Neural cell (in vitro differentiated cells): Measurements from ENCODE around the gene RRP1. TPM values are rescaled to one million over a fixed set of nuclear protein-coding genes. Genes with fewer than 3 reads are reported as not detected.

Source experiments
- H2AFZ ChIP-seq: fragments of 200-600, 300-800 bp; sonication (generic), shearing (Covaris generic); 2 replicates; pipeline ENCODE4 v1.6.0; 2014; ENCODE audit warnings: low read depth, mild to moderate bottlenecking, antibody characterized with exemption, low read length, moderate library complexity
- H3F3A ChIP-seq: fragments of 200-600 bp; shearing (Covaris generic); 2 replicates; pipeline ENCODE4 v1.6.1; 2016; ENCODE audit warnings: mild to moderate bottlenecking, moderate library complexity, mixed read lengths, antibody characterized with exemption, low read length; ENCODE audit not compliant: insufficient read depth, poor library complexity, severe bottlenecking
- H3K27ac ChIP-seq: fragments of 200-600, 300-800 bp; sonication (generic), shearing (Covaris generic); 2 replicates; pipeline ENCODE4 v1.5.1; 2014; ENCODE audit warnings: mild to moderate bottlenecking, low read length, moderate library complexity
- H3K27me3 ChIP-seq: fragments of 300-800, 200-600 bp; sonication (generic), shearing (Covaris generic); 2 replicates; pipeline ENCODE4 v1.6.0; 2014; ENCODE audit warnings: mild to moderate bottlenecking, low read depth, low read length, moderate library complexity; ENCODE audit not compliant: insufficient read depth
- H3K36me3 ChIP-seq: fragments of 300-800, 200-600 bp; sonication (generic), shearing (Covaris generic); 2 replicates; pipeline ENCODE4 v1.5.1; 2014; ENCODE audit warnings: mild to moderate bottlenecking, antibody characterized with exemption, low read length, moderate library complexity; ENCODE audit not compliant: insufficient read depth
- H3K4me2 ChIP-seq: fragments of 300-800, 200-600 bp; sonication (generic), shearing (Covaris generic); 2 replicates; pipeline ENCODE4 v1.6.0; 2014; ENCODE audit warnings: mild to moderate bottlenecking, low read length
- H3K4me3 ChIP-seq: fragments of 300-800, 200-600 bp; sonication (generic), shearing (Covaris generic); 2 replicates; pipeline ENCODE4 v1.5.1; 2014; ENCODE audit warnings: mild to moderate bottlenecking, low read length, moderate library complexity
- H3K79me2 ChIP-seq: fragments of 200-600 bp; shearing (Covaris generic); replicated peaks from 2 replicates; pipeline ENCODE4 v1.6.0; 2014; ENCODE audit warnings: mild to moderate bottlenecking, low read length, moderate library complexity; ENCODE audit not compliant: insufficient read depth
- H3K9ac ChIP-seq: fragments of 300-800, 200-600 bp; sonication (generic), shearing (Covaris generic); 2 replicates; pipeline ENCODE4 v1.6.1; 2016; ENCODE audit warnings: mild to moderate bottlenecking, low read length, mixed read lengths
- H3K9me2 ChIP-seq: fragments of 200-600 bp; shearing (Covaris generic); 2 replicates; pipeline ENCODE4 v1.6.1; 2016; ENCODE audit warnings: mild to moderate bottlenecking, low read length, mixed read lengths; ENCODE audit not compliant: insufficient read depth
- H3K9me3 ChIP-seq: fragments of 200-600, 300-800 bp; sonication (generic), shearing (Covaris generic); 2 replicates; pipeline ENCODE4 v1.6.1; 2016; ENCODE audit warnings: mild to moderate bottlenecking, mixed run types, low read length, moderate library complexity, mixed read lengths
- H4K20me1 ChIP-seq: fragments of 200-600 bp; shearing (Covaris generic); 2 replicates; pipeline ENCODE4 v1.6.1; 2016; ENCODE audit warnings: mild to moderate bottlenecking, mixed run types; ENCODE audit not compliant: insufficient read depth
- CTCF ChIP-seq: fragments of 450-650 bp; IDR thresholded peaks from 2 replicates; pipeline ENCODE4 v1.5.1; 2014; ENCODE audit warnings: antibody characterized with exemption, mild to moderate bottlenecking, moderate library complexity; ENCODE audit not compliant: poor library complexity, severe bottlenecking
- EP300 ChIP-seq: fragments of 450-650 bp; conservative IDR thresholded peaks from 2 replicates; pipeline ENCODE4 v1.6.1; 2014; ENCODE audit warnings: antibody characterized with exemption, mild to moderate bottlenecking, moderate library complexity; ENCODE audit not compliant: poor library complexity, severe bottlenecking
- EZH2 ChIP-seq: fragments of 200-600, 300-800 bp; shearing (Covaris generic), sonication (generic); IDR thresholded peaks from 2 replicates; pipeline ENCODE4 v1.6.1; 2014; ENCODE audit warnings: antibody characterized with exemption, low read length, borderline replicate concordance, mild to moderate bottlenecking; ENCODE audit not compliant: insufficient read depth, poor library complexity, severe bottlenecking
- MXI1 ChIP-seq: fragments of 450-650 bp; conservative IDR thresholded peaks from 2 replicates; pipeline ENCODE4 v1.6.1; 2014; ENCODE audit warnings: antibody characterized with exemption, mild to moderate bottlenecking; ENCODE audit not compliant: poor library complexity, severe bottlenecking
- POLR2AphosphoS5 ChIP-seq: IDR thresholded peaks from 2 replicates; pipeline ENCODE4 v1.6.1; 2012
- RAD21 ChIP-seq: fragments of 450-650 bp; conservative IDR thresholded peaks from 2 replicates; pipeline ENCODE4 v1.6.1; 2014; ENCODE audit warnings: antibody characterized with exemption, mild to moderate bottlenecking, moderate library complexity
- SMC3 ChIP-seq: fragments of 450-650 bp; conservative IDR thresholded peaks from 2 replicates; pipeline ENCODE4 v1.6.1; 2014; ENCODE audit warnings: antibody characterized with exemption, mild to moderate bottlenecking, moderate library complexity; ENCODE audit not compliant: poor library complexity
- TAF1 ChIP-seq: IDR thresholded peaks from 2 replicates; pipeline ENCODE4 v1.6.1; 2012; ENCODE audit warnings: low read depth
- polyA plus RNA-seq: library from polyadenylated mRNA; depleted of rRNA; stranded (reverse); fragments of >200 nt; gene quantifications from 2 replicates; pipeline ENCODE4 v1.2.3, GENCODE V29; 2014
- TF ChIP-seq, protein P1 (sequence below): IDR thresholded peaks from 2 replicates; pipeline ENCODE4 v1.6.1; 2012; ENCODE audit warnings: borderline replicate concordance

The RRP1 gene
- polyA plus RNA-seq, 1 donor from 2014 or later = 35.8 TPM

DNA sequence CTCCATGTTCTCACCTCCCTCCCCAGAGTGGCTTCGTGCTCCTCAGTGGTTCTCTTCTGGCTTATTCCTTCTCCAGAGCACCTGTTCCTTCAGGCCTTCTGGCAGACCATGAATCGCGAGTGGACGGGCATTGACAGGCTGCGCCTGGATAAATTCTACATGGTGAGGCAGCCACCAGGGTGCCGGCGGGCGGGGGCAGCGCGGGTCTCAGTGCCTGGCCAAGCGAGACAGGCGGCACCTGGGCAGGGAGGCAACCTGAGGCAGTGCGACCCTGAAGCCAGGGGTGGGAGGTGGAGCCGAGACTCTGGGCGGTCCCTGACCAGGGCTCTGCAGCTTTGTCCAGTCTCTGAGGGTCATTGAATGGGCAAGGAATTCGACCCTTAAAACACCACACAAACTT lies 3.9 kb downstream of the RRP1 start:
- H3K9me2 ChIP-seq = no peaks in the 10 kb centered on the region
- no peaks in the 10 kb centered on the region for H3K9me3 ChIP-seq
- TF ChIP-seq EZH2 (no peak), RAD21 (no peak), EP300 (no peak)
- TF ChIP-seq, protein P1, sequence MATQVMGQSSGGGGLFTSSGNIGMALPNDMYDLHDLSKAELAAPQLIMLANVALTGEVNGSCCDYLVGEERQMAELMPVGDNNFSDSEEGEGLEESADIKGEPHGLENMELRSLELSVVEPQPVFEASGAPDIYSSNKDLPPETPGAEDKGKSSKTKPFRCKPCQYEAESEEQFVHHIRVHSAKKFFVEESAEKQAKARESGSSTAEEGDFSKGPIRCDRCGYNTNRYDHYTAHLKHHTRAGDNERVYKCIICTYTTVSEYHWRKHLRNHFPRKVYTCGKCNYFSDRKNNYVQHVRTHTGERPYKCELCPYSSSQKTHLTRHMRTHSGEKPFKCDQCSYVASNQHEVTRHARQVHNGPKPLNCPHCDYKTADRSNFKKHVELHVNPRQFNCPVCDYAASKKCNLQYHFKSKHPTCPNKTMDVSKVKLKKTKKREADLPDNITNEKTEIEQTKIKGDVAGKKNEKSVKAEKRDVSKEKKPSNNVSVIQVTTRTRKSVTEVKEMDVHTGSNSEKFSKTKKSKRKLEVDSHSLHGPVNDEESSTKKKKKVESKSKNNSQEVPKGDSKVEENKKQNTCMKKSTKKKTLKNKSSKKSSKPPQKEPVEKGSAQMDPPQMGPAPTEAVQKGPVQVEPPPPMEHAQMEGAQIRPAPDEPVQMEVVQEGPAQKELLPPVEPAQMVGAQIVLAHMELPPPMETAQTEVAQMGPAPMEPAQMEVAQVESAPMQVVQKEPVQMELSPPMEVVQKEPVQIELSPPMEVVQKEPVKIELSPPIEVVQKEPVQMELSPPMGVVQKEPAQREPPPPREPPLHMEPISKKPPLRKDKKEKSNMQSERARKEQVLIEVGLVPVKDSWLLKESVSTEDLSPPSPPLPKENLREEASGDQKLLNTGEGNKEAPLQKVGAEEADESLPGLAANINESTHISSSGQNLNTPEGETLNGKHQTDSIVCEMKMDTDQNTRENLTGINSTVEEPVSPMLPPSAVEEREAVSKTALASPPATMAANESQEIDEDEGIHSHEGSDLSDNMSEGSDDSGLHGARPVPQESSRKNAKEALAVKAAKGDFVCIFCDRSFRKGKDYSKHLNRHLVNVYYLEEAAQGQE = no peak
- no peaks in the 10 kb centered on the region for H3F3A ChIP-seq
- H3K36me3 ChIP-seq = no peaks in the 10 kb centered on the region
- no peak overlapping the region for H3K4me2 ChIP-seq
- H3K9ac ChIP-seq = no peak overlapping the region
- no peak overlapping the region for H3K4me3 ChIP-seq
- no peaks in the 10 kb centered on the region for H4K20me1 ChIP-seq
- H3K27me3 ChIP-seq = no peaks in the 10 kb centered on the region
- H3K79me2 ChIP-seq = peaks cover 17% of the 10 kb centered on the region
- H2AFZ ChIP-seq = no peak overlapping the region
- no peak overlapping the region for H3K27ac ChIP-seq

GRCh38 chr21:43794311-43794710 lies 4.9 kb downstream of the RRP1 start:
- no peak overlapping the region for H3K27ac ChIP-seq
- H3K27me3 ChIP-seq = no peaks in the 10 kb centered on the region
- no peaks in the 10 kb centered on the region for H3K36me3 ChIP-seq
- H4K20me1 ChIP-seq = no peaks in the 10 kb centered on the region
- H3F3A ChIP-seq = no peaks in the 10 kb centered on the region
- H3K9ac ChIP-seq = no peak overlapping the region
- H2AFZ ChIP-seq = no peak overlapping the region
- no peak for TF ChIP-seq MXI1
- no peak for TF ChIP-seq EZH2
- TF ChIP-seq, protein P1 = no peak
- no peak for TF ChIP-seq SMC3
- no peak for TF ChIP-seq POLR2AphosphoS5
- TF ChIP-seq EP300 = no peak
- TF ChIP-seq RAD21 = no peak
- no peak for TF ChIP-seq CTCF
- TF ChIP-seq TAF1 = no peak
- no peaks in the 10 kb centered on the region for H3K9me3 ChIP-seq
- no peak overlapping the region for H3K4me3 ChIP-seq
- no peaks in the 10 kb centered on the region for H3K9me2 ChIP-seq
- H3K79me2 ChIP-seq = peaks cover 17% of the 10 kb centered on the region
- H3K4me2 ChIP-seq = no peak overlapping the region
